GM12878 (cell line): ENCODE results near the gene AGTPBP1. TPM values are rescaled to one million over a fixed set of nuclear protein-coding genes. Genes with fewer than 3 reads are reported as not detected.

Experiments used
- ATAC-seq: fragments of 200-7000 bp; cut with Tn5 transposase; 3 replicates; pipeline ENCODE4 v1.9.1; 2020; ENCODE audit warnings: mild to moderate bottlenecking, moderate library complexity
- BruUV-seq: library from RNA; stranded (reverse); fragments of 400-500 nt; replicated peaks from 2 replicates; lab custom pipeline; 2021; lab: Mats Ljungman, UMichigan
- CTCF ChIA-PET: fragments of 300-600 bp; sonication (Branson Sonifier 250); formaldehyde crosslinking; extraction: SDS; loops from one replicate; lab custom pipeline; 2021; ENCODE audit warnings: inconsistent platforms; lab: Yijun Ruan, JAX
- POLR2A ChIA-PET: fragments of 350-600 bp; formaldehyde crosslinking; extraction: SDS; loops from one replicate; lab custom pipeline; 2021; ENCODE audit warnings: inconsistent platforms; lab: Charles Lee
- RAD21 ChIA-PET: fragments of 300-600 bp; sonication (Branson Sonifier 250); formaldehyde crosslinking; loops from one replicate; lab custom pipeline; 2023; ENCODE audit warnings: antibody characterized with exemption; ENCODE audit not compliant: unreplicated experiment; lab: Charles Lee
- SMC1A ChIA-PET: fragments of 300-600 bp; sonication (Branson Sonifier 250); formaldehyde crosslinking; loops from one replicate; lab custom pipeline; 2023; ENCODE audit not compliant: unreplicated experiment, uncharacterized antibody; lab: Charles Lee
- DNase-seq: peaks from one replicate; pipeline ENCODE4 v3.0.0-alpha.2; 2011; ENCODE audit warnings: low read depth, low spot score
- FAIRE-seq: peaks from 3 replicates; lab custom pipeline; 2011; peaks lifted over from hg19 to GRCh38; lab: Jason Lieb, UNC
- H2AFZ ChIP-seq: 2 replicates; pipeline ENCODE4 v1.6.0; 2011; ENCODE audit warnings: low read depth, low read length, control low read depth; ENCODE audit not compliant: control insufficient read depth
- H3K27ac ChIP-seq: 2 replicates; pipeline ENCODE4 v1.5.1; 2011; ENCODE audit warnings: control low read depth; ENCODE audit not compliant: control insufficient read depth, insufficient read depth
- H3K27me3 ChIP-seq, 2 experiments: replicated peaks in 1 of 2; 2 replicates each; pipeline versions ENCODE4 v1.6.0 to v1.6.1; 2011; ENCODE audit warnings: low read length in 1 of 2; ENCODE audit not compliant: control insufficient read depth in 2 of 2, insufficient read depth in 2 of 2
- H3K36me3 ChIP-seq, 2 experiments: 2 replicates each; pipeline ENCODE4 v1.5.1; 2011; ENCODE audit warnings: low read length in 1 of 2; ENCODE audit not compliant: control insufficient read depth in 2 of 2, insufficient read depth in 2 of 2
- H3K4me1 ChIP-seq: 2 replicates; pipeline ENCODE4 v1.6.1; 2011; ENCODE audit warnings: mild to moderate bottlenecking, low read length, moderate library complexity, mixed read lengths; ENCODE audit not compliant: control insufficient read depth, insufficient read depth
- H3K4me2 ChIP-seq: 2 replicates; pipeline ENCODE4 v1.6.0; 2011; ENCODE audit warnings: control low read depth; ENCODE audit not compliant: control insufficient read depth, insufficient read depth
- H3K4me3 ChIP-seq: fragments of 200-600 bp; sonication (generic); 2 replicates; pipeline ENCODE4 v1.5.1; 2016
- H3K79me2 ChIP-seq: 2 replicates; pipeline ENCODE4 v1.6.0; 2011; ENCODE audit warnings: low read length; ENCODE audit not compliant: control insufficient read depth, insufficient read depth
- H3K9ac ChIP-seq: 2 replicates; pipeline ENCODE4 v1.8.0; 2011; ENCODE audit warnings: low read length, control low read depth, mixed read lengths; ENCODE audit not compliant: control insufficient read depth, insufficient read depth
- H3K9me3 ChIP-seq: replicated peaks from 3 replicates; pipeline ENCODE4 v1.5.1; 2011; ENCODE audit warnings: mild to moderate bottlenecking, low read length; ENCODE audit not compliant: control insufficient read depth, insufficient read depth
- H4K20me1 ChIP-seq: 2 replicates; pipeline ENCODE4 v1.6.0; 2011; ENCODE audit not compliant: control insufficient read depth, insufficient read depth
- HSF1 ChIP-seq: fragments of 150-350 bp; IDR thresholded peaks from 2 replicates; pipeline ENCODE4 v1.6.1; 2014; ENCODE audit warnings: mild to moderate bottlenecking, low read depth, low read length
- IKZF2 ChIP-seq, 2 experiments: fragments of 450-650 bp; IDR thresholded peaks; 2 replicates each; pipeline ENCODE4 v1.6.1; 2017; ENCODE audit warnings: mild to moderate bottlenecking in 2 of 2, moderate library complexity in 2 of 2
- IRF4 ChIP-seq: IDR thresholded peaks from 2 replicates; pipeline ENCODE4 v1.6.1; 2011; ENCODE audit warnings: low read depth, low read length
- SKIL ChIP-seq: fragments of 450-650 bp; IDR thresholded peaks from 2 replicates; pipeline ENCODE4 v1.6.1; 2017; ENCODE audit warnings: mild to moderate bottlenecking, low read depth, inconsistent platforms; ENCODE audit not compliant: poor library complexity, severe bottlenecking
- USF1 ChIP-seq: IDR thresholded peaks from 2 replicates; pipeline ENCODE4 v1.6.1; 2011; ENCODE audit warnings: borderline replicate concordance, low read depth, mild to moderate bottlenecking, moderate library complexity, mixed read lengths, low read length; ENCODE audit not compliant: insufficient read depth; ENCODE audit errors: extremely low read length
- WGBS: methylation state at CpG from one replicate; pipeline ENCODE4 v1.1.6; 2016; ENCODE audit warnings: low lambda C conversion rate; ENCODE audit not compliant: insufficient replicate concordance, insufficient coverage; ENCODE audit errors: missing lambda C conversion rate; 5-methylcytosine and 5-hydroxymethylcytosine counted together
- in situ Hi-C: fragments of 300-500 bp; cut with MboI; formaldehyde crosslinking; loops from 9 replicates; pipeline ENCODE4 v1.14.3; 2018; ENCODE audit warnings: mixed read lengths
- intact Hi-C: fragments of 100-400 bp; cut with micrococcal nuclease; formaldehyde crosslinking; loops from one replicate; pipeline ENCODE4 v1.14.2; 2022; ENCODE audit not compliant: unreplicated experiment
- polyA plus RNA-seq, 11 experiments: library from polyadenylated mRNA; depleted of rRNA in 4 of 11; unstranded in 6 of 11; stranded (reverse) in 5 of 11; fragments of >200 nt; fragmentation: Nextera tagmentation in 4 of 11; fragmentation: Illumina TruSeq in 1 of 11; extraction: Ambion mirVana in 4 of 11; extraction: Trizol in 1 of 11; gene quantifications; 1 replicate in 1 of 11; 2 replicates in 10 of 11; pipeline versions ENCODE4 v1.2.1 to v1.2.3, GENCODE V29; 2011 to 2016; ENCODE audit warnings: inconsistent platforms in 2 of 11, missing spikeins in 2 of 11, low read depth in 1 of 11
- total RNA-seq, 4 experiments: library from RNA; depleted of rRNA in 3 of 4; stranded (reverse); fragments of >200 nt in 3 of 4; fragmentation: Illumina TruSeq in 1 of 4; extraction: Trizol in 1 of 4; gene quantifications; 2 replicates each; pipeline versions ENCODE4 v1.2.1 to v1.2.3, GENCODE V29; 2013 to 2021

Gene AGTPBP1
- total and polyA plus RNA-seq, 10 of the 15 experiments (the other 5 are each of a cell fraction or from before 2014, with no cell fraction given) = 6.1 to 35.2 (median 20.0) TPM

- Histone ChIP-seq H3K4me1 (no peaks in the 10 kb centered on the region), H3K9ac (no peak overlapping the region), H3K27me3 (peaks cover 0 to 2% of the 10 kb centered on the region in 2 experiments; a peak in 2 of 4 replicates), H3K4me2 (no peak overlapping the region), H3K27ac (no peak overlapping the region), H3K4me3 (no peak overlapping the region), H3K79me2 (no peaks in the 10 kb centered on the region), H3K9me3 (peaks cover 2% of the 10 kb centered on the region), H2AFZ (no peak overlapping the region), H3K36me3 (no peaks in the 10 kb centered on the region), H4K20me1 (no peaks in the 10 kb centered on the region)
- BruUV-seq = no TSS peak
- no peak for FAIRE-seq
- no peak for ATAC-seq
- CTCF ChIA-PET = interaction anchor here (0.9 kb wide), 1 partner anchor 9 kb away, joined by 3 read pairs; no protein-coding TSS in a partner anchor
- intact Hi-C loops = no loop called here
- 90% methylated on average over 1 of the region's 1 CpG for WGBS
- TF ChIP-seq SKIL (no peak), IRF4 (no peak), HSF1 (no peak), IKZF2 (IDR thresholded peaks at IDR 0.05) (no peak), USF1 (no peak)
- DNase-seq = no peak
- SMC1A ChIA-PET = no interaction called here
- POLR2A ChIA-PET = no interaction called here
- in situ Hi-C loops = no loop called here
- RAD21 ChIA-PET = no interaction called here
These were observed 239.9 kb downstream of the AGTPBP1 start for GRCh38 chr9:85501882-85502281.
